ENCODE results near the gene EFNA1.

DNA sequence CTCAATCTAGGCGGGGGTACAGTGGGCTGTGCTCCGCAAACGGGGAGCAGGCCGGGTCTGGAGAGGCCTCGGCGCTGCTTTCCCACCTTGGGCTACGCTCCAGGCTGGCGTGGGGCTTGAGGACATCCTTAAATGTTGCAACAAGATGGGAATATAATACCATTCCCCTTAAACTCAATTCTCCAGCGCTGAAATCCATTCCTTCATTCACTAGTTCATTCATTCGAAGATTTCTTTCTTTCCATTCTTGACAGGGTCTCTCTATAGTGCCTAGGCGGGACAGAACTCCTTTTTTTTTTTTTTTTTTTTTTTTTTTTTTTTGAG is 12.9 kb downstream of the EFNA1 start:
- TF ChIP-seq, protein P1, sequence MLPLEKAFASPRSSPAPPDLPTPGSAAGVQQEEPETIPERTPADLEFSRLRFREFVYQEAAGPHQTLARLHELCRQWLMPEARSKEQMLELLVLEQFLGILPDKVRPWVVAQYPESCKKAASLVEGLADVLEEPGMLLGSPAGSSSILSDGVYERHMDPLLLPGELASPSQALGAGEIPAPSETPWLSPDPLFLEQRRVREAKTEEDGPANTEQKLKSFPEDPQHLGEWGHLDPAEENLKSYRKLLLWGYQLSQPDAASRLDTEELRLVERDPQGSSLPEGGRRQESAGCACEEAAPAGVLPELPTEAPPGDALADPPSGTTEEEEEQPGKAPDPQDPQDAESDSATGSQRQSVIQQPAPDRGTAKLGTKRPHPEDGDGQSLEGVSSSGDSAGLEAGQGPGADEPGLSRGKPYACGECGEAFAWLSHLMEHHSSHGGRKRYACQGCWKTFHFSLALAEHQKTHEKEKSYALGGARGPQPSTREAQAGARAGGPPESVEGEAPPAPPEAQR (CRISPR knock-in tag; IDR thresholded peaks at IDR 0.05) = no peak
- TF ChIP-seq CTCF (IDR thresholded peaks at IDR 0.05) (no peak), SMAD3 (CRISPR knock-in tag; IDR thresholded peaks at IDR 0.05; ENCODE audit: borderline replicate concordance) (no peak), NFYB (CRISPR knock-in tag; conservative IDR thresholded peaks at IDR 0.05; ENCODE audit: low read depth) (no peak), NR1H2 (CRISPR knock-in tag; IDR thresholded peaks at IDR 0.05) (no peak), HMGXB4 (CRISPR knock-in tag; IDR thresholded peaks at IDR 0.05) (no peak)
- TF ChIP-seq, protein P2, sequence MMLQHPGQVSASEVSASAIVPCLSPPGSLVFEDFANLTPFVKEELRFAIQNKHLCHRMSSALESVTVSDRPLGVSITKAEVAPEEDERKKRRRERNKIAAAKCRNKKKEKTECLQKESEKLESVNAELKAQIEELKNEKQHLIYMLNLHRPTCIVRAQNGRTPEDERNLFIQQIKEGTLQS (CRISPR knock-in tag; conservative IDR thresholded peaks at IDR 0.05) = no peak
- TF ChIP-seq, protein P3, sequence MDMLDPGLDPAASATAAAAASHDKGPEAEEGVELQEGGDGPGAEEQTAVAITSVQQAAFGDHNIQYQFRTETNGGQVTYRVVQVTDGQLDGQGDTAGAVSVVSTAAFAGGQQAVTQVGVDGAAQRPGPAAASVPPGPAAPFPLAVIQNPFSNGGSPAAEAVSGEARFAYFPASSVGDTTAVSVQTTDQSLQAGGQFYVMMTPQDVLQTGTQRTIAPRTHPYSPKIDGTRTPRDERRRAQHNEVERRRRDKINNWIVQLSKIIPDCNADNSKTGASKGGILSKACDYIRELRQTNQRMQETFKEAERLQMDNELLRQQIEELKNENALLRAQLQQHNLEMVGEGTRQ (CRISPR knock-in tag; IDR thresholded peaks at IDR 0.05) = no peak
- TF ChIP-seq, protein P4, sequence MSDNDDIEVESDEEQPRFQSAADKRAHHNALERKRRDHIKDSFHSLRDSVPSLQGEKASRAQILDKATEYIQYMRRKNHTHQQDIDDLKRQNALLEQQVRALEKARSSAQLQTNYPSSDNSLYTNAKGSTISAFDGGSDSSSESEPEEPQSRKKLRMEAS (CRISPR knock-in tag; IDR thresholded peaks at IDR 0.05) = no peak
- TF ChIP-seq, protein P5, sequence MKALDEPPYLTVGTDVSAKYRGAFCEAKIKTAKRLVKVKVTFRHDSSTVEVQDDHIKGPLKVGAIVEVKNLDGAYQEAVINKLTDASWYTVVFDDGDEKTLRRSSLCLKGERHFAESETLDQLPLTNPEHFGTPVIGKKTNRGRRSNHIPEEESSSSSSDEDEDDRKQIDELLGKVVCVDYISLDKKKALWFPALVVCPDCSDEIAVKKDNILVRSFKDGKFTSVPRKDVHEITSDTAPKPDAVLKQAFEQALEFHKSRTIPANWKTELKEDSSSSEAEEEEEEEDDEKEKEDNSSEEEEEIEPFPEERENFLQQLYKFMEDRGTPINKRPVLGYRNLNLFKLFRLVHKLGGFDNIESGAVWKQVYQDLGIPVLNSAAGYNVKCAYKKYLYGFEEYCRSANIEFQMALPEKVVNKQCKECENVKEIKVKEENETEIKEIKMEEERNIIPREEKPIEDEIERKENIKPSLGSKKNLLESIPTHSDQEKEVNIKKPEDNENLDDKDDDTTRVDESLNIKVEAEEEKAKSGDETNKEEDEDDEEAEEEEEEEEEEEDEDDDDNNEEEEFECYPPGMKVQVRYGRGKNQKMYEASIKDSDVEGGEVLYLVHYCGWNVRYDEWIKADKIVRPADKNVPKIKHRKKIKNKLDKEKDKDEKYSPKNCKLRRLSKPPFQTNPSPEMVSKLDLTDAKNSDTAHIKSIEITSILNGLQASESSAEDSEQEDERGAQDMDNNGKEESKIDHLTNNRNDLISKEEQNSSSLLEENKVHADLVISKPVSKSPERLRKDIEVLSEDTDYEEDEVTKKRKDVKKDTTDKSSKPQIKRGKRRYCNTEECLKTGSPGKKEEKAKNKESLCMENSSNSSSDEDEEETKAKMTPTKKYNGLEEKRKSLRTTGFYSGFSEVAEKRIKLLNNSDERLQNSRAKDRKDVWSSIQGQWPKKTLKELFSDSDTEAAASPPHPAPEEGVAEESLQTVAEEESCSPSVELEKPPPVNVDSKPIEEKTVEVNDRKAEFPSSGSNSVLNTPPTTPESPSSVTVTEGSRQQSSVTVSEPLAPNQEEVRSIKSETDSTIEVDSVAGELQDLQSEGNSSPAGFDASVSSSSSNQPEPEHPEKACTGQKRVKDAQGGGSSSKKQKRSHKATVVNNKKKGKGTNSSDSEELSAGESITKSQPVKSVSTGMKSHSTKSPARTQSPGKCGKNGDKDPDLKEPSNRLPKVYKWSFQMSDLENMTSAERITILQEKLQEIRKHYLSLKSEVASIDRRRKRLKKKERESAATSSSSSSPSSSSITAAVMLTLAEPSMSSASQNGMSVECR (CRISPR knock-in tag; IDR thresholded peaks at IDR 0.05; ENCODE audit: borderline replicate concordance) = no peak
- TF ChIP-seq, protein P6, sequence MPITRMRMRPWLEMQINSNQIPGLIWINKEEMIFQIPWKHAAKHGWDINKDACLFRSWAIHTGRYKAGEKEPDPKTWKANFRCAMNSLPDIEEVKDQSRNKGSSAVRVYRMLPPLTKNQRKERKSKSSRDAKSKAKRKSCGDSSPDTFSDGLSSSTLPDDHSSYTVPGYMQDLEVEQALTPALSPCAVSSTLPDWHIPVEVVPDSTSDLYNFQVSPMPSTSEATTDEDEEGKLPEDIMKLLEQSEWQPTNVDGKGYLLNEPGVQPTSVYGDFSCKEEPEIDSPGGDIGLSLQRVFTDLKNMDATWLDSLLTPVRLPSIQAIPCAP (CRISPR knock-in tag; IDR thresholded peaks at IDR 0.05) = no peak

Measured in WTC11 (cell line).